ENCODE data around the gene ALOX5AP. TPM values are rescaled to one million over a fixed set of nuclear protein-coding genes. Genes with fewer than 3 reads are reported as not detected.

Gene ALOX5AP
- total RNA-seq, 1 experiment from 2014 or later = not detected

DNA sequence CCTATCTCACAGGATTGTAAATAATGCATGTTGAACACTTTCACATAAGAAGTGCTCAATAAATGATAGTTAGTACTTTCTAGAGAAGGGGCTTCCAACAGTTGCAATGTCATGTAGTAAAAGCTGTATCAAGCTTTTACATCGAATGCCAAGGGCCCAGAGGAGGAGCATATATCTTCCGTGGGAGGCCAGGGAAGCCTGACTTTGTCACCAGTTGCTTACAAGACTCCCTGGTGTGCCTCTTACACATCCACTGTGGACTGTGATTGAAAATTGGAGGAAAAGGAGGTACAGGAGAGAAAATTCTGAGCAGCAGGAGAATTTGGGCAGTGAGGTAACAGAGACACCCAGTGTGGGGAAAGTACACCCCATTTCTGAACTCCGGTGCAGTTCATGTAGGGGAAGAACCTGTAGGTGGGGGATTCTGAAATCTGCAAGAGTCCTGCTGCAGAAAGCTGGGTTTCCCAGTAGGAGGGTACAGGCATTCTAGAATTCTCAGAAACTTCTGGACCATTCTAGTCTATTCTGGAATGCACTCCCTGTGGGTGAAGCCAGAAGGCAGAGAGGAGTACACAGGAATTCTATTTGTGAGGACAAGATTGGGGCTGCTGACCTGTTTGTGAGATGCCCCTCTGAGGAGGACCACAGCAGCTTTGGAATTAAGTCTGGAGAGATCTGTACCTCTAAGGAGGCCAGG, 54.0 kb downstream of the ALOX5AP start:
- DNase-seq (ENCODE audit: low spot score) = no peak
- in situ Hi-C loops (cut with HindIII; ENCODE audit: low sequenced_read_pairs) = no loop called here

DNA sequence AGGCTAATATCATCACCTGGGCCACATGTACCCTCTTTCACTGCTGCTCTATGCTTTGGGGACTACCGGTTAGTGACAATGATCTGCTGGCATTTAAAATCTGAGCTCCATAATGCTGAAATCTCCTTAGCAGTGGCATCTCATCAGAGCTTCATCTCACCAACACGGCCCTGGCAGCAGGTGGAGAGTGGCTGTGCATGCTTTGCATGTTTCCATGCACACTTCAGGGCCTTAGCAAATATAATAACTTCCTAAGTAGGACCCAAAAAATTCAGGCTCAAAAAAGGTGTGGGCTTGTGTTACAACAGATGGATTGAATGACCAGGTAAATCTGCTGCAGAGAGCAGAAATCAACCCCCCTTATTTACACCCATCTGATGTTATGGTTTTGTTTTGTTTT, 55.2 kb downstream of the ALOX5AP start:
- no peak for DNase-seq (ENCODE audit: low spot score)
- in situ Hi-C loops (cut with HindIII; ENCODE audit: low sequenced_read_pairs) = no loop called here

- in situ Hi-C loops (cut with HindIII; ENCODE audit: low sequenced_read_pairs) = no loop called here
Observed at GRCh38 chr13:30791354-30792001, 56.1 kb downstream of the ALOX5AP start.

DNA sequence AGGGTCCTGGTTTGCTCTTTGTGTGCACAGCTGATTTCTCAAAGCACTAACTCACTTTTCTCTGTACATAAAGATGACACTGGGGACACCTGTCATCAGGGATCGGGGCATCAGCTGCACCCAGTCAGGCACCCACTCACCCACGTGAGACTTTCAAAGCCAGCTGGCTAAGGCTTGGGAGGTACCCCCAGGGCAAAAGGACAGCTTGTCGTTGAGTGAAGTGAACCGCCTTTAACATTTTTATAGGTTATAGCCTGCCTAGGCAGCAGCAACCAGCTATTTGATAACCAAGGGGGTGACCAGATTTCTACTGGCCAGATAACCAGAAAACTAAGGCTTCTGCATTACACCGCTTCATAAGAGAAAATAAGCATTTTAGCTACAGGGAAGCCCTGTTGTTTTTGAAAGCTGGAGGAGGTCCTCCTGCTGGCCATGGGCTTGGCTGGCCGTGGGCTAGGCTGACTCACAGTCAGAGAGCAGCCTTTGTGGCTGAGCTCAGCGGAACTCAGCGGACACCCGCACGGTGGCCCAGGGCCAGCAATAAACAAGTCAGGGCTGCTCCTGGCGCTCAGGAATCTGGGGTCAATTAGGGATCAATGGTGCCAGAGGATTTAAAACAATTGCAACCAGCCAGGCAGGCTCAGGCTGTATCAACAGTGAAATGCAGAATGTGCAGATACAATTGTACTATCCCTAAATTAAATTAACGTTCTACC, 57.1 kb downstream of the ALOX5AP start:
- DNase-seq (ENCODE audit: low spot score) = peak; percentile 91
- in situ Hi-C loops (cut with HindIII; ENCODE audit: low sequenced_read_pairs) = no loop called here

More at GRCh38 chr13:30791354-30792001, 56.1 kb downstream of the ALOX5AP start:
- peak; percentile 80 for DNase-seq (ENCODE audit: low spot score)

GRCh38 chr13:30796132-30796572, 60.8 kb downstream of the ALOX5AP start:
- in situ Hi-C loops (cut with HindIII; ENCODE audit: low sequenced_read_pairs) = no loop called here
- DNase-seq (ENCODE audit: low spot score) = no peak

DNA sequence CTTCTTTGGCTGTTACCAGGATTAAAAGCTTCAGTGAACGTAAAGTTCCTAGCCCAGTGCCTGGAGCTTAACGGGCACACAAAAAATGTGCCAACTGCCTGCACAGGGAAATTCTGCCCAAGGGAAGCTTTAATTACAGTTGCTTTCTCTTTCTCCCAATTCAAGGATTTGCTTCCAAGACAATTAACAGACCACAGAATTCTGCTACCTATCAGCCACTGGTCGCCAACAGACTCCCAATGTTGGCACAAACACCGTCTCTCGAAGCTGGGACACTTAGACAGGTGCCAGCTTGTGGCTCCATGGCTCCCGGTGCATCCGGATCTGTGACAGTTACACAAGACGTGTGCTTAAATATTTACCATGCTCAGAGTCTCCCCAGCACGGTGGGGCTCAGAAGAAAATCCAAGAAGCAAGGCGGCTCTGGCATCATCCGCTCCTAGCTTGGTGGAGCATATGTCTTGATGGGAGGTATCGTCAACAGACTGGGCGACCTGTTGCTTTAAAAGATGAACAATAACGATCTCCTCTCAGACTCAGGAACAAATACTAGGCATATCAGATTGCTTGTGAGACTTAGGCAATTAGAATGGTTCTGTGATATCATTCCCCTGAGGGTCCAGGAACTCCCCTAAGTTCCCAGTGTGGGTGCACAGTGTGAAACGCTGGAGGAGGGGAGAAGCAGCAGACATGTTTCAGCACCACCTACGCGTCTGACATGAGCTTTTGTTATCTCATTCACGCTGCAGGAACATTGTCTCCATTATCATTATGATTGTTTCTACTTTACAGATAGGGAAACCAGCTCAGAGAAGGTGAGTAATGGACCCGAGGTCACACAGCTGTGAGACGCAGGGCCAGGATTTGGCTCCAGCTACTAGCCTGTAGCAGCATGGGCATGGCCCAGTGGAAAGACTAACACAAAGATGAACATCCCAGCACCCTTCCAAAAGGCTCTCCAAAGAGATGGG, 61.6 kb downstream of the ALOX5AP start:
- DNase-seq (ENCODE audit: low spot score) = peak; percentile 84
- in situ Hi-C loops (cut with HindIII; ENCODE audit: low sequenced_read_pairs) = no loop called here

GRCh38 chr13:30797847-30798535, 62.6 kb downstream of the ALOX5AP start:
- DNase-seq (ENCODE audit: low spot score) = no peak
- in situ Hi-C loops (cut with HindIII; ENCODE audit: low sequenced_read_pairs) = no loop called here

GRCh38 chr13:30798776-30799355, 63.5 kb downstream of the ALOX5AP start:
- DNase-seq (ENCODE audit: low spot score) = no peak
- in situ Hi-C loops (cut with HindIII; ENCODE audit: low sequenced_read_pairs) = no loop called here

DNA sequence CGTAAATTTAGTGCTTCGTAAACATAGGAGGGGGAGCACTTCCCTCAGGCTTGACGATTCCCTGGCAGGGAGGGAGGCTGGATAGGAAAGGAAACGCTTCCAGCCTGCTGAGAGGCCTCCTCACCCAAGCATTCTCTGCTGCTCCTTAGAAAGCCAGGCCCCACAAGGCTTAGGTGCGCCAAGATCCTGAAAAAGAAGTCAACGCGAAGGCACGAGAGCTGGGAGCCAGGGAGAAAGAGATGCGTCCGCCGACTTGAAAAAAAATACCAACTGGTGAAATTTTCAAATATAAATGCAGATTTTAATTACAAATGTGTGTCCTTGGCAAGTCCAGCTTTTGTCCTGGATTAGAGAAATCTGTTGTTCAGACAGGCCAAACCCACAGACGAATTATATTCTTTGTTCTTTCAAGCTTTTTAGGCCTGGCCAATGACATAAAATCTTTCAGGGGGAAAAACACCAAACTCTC, 64.0 kb downstream of the ALOX5AP start:
- in situ Hi-C loops (cut with HindIII; ENCODE audit: low sequenced_read_pairs) = no loop called here
- DNase-seq (ENCODE audit: low spot score) = no peak

DNA sequence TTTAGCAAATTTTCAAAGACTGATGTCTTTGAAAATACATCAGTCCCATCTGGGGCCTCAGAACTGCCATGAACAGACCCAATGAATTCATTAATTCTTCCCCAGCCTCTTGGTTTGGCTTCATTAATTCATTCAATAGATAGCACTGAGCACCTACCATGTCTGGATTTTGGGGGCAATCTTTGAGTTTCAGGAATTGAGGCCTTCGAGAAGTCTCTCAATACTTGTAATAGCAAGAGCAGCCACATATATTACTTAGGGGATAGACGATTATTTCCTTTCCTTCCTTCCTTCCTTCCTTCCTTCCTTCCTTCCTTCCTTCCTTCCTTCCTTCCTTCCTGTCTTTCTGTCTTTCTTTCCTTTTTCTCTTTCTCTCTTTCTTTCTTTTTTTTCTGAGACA, 64.8 kb downstream of the ALOX5AP start:
- in situ Hi-C loops (cut with HindIII; ENCODE audit: low sequenced_read_pairs) = no loop called here
- DNase-seq (ENCODE audit: low spot score) = no peak

DNA sequence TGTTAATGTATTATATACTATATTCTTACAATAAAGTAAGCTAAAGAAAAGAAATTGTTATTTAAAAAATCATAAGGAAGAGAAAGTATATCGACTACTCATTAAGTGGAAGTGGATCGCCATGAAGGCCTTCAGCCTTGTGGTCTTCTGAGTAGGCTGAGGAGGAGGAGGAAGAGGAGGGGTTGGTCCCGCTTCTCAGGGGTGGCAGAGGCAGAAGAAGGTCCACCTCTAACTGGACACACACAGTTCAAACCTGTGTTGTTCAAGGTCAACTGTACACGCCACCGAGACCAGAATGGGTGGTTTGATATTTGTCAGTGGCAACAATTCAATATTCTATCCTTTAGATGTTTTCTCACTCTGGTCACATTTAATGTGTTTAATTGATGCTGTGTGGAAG, 67.2 kb downstream of the ALOX5AP start:
- no peak for DNase-seq (ENCODE audit: low spot score)
- in situ Hi-C loops (cut with HindIII; ENCODE audit: low sequenced_read_pairs) = no loop called here

GRCh38 chr13:30802953-30803478, 67.7 kb downstream of the ALOX5AP start:
- DNase-seq (ENCODE audit: low spot score) = peak; percentile 94
- in situ Hi-C loops (cut with HindIII; ENCODE audit: low sequenced_read_pairs) = no loop called here

DNA sequence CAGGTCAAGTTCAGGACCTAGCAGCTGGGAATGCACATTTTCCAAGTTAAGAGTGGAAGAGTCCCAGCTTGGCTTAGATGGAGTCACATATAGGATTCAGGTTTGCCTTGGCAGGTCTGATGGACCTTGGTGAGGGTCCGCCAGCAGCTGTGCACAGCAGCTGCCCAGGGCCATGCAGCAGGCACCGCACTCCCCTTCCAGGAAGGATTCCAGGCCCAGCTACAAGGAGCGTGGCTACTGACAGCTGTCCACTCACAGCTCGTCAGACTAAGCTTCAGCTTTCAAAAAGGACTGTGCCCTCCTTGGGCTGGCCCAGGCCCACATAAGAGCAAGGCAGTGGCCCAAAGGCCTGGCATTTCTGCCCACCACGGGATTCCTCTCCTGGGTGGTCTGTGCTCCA, 68.4 kb downstream of the ALOX5AP start:
- peak; percentile 22 for DNase-seq (ENCODE audit: low spot score)
- in situ Hi-C loops (cut with HindIII; ENCODE audit: low sequenced_read_pairs) = no loop called here

- DNase-seq (ENCODE audit: low spot score) = no peak
- in situ Hi-C loops (cut with HindIII; ENCODE audit: low sequenced_read_pairs) = no loop called here
Observed at GRCh38 chr13:30804474-30804873, 69.1 kb downstream of the ALOX5AP start.

DNA sequence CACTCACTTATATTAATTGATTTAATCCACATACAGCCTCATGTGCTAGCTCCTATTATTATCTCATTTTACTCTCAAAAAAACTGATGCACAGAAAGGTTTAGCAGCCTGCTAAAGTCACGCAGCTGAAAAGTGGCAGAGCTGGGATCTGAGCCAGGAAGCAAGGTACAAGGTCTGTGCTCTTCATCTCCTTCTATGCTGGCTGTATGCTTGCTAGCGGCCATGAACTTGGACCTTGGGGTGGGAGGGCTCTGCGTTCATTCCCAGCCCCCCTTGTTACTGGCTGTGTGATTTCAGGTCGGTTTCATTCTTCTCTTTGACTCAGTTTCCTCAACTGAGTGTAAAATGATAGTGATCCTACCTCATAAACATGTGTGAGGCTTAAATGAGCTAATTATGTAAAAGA, 69.8 kb downstream of the ALOX5AP start:
- in situ Hi-C loops (cut with HindIII; ENCODE audit: low sequenced_read_pairs) = loop anchor here (5.0 kb wide), 1 partner anchor 33 kb away; no protein-coding TSS in a partner anchor
- no peak for DNase-seq (ENCODE audit: low spot score)

GRCh38 chr13:30805603-30806011, 70.3 kb downstream of the ALOX5AP start:
- no peak for DNase-seq (ENCODE audit: low spot score)
- in situ Hi-C loops (cut with HindIII; ENCODE audit: low sequenced_read_pairs) = loop anchor here (5.0 kb wide), 1 partner anchor 33 kb away; no protein-coding TSS in a partner anchor

DNA sequence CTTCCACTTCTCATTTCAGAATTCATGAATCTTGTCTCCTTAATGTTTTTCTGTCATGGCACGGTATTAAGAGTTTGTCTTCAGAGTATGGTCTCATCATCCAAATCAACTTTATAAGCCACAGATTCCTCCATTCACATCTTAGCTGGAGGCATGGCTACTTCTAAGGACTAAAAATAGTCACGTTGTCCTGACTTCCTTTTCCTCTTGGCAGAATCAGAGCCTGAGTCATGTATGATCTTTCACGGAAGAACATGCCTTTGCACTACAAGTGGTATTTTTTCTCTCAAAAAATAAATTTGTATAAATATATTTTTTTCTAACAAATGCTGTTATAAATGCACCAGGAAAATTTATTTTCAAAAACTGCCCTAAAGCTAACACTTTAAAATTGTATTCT, 71.4 kb downstream of the ALOX5AP start:
- in situ Hi-C loops (cut with HindIII; ENCODE audit: low sequenced_read_pairs) = loop anchor here (5.0 kb wide), 1 partner anchor 34 kb away; no protein-coding TSS in a partner anchor
- DNase-seq (ENCODE audit: low spot score) = no peak

DNA sequence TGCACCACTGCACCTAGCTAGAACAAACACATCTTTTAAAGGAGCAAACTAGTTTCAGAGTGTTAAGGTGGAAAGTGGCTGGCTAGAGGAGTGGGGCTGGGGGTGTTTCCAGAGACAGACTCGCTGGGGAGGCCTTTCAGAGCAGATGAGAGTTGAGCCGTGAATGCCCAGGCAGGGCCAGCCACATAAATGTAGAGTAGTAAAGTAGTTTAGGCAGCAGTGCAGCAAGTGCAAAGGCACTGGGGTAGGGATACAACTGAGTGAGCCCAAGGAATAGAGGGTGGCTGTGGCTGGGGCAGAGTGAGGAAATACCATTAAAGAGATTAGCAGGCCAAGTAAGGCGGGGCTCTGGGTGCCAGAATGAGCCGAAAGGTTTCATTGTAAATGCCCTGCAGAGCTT, 72.0 kb downstream of the ALOX5AP start:
- in situ Hi-C loops (cut with HindIII; ENCODE audit: low sequenced_read_pairs) = loop anchor here (5.0 kb wide), 1 partner anchor 35 kb away; no protein-coding TSS in a partner anchor
- DNase-seq (ENCODE audit: low spot score) = no peak
